SHP77 treated with DMSO at 0.1 percent for 48 hours (cell line): ENCODE data around the gene HSPB2.
"Not testable (repeated sequence)": the region's sequence is repeated elsewhere in the genome, so short reads cannot be mapped to it uniquely, and the experiment has no call there.

Experiments
- DNase-seq: peaks from one replicate; lab custom pipeline; 2025; lab: John Stamatoyannopoulos, UW

The HSPB2 gene

DNA sequence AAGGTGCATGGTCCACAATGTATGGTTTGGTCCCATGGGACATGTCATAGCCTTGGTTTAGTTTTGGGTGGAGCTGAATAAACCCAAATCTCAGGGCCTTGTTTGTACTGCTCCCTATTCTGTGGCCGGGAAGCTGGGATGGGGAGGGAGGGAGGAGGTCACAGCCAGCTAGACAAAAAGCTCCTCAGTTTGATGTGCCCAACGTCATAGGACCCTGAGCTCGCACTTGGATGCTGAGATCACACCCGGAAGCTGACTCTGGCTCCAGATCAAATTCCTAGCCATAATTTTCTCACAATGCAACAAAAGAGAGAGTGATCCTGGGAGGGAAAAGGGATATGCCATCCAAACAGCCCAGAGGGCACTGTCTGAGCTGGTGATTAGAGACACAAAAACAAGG, 1.5 kb downstream of the HSPB2 start:
- no peak for DNase-seq

- DNase-seq, result no peak
Observed at GRCh38 chr11:111916768-111917167, 4.2 kb downstream of the HSPB2 start.

GRCh38 chr11:111917312-111917711, 4.8 kb downstream of the HSPB2 start:
- no peak for DNase-seq

DNA sequence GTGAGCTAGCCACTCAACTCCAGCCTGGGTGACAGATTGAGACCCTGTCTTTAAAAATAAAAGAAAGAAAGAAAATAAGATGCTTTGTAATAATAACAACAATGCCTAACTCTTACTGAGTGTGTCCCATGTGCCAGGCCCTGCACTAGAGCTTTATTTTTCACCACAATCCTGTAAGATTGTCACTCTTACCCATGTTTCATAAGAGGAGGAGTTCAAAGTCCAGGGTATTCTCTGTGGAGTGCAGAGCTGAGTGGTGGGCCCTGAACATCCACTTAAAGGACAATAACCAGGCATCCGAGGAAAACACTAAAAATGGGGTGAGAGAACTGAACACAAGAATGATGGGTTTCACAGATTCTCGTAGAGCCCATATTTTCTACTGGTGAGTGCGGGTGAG, 5.3 kb downstream of the HSPB2 start:
- no peak for DNase-seq

- DNase-seq, result peak; percentile 82
Observed at GRCh38 chr11:111918390-111919256, 6.1 kb downstream of the HSPB2 start, which contains the start of gene C11orf52. C11orf52 (plus strand) TSS chr11:111918913; CDS start chr11:111918973, 60 bp downstream.

DNA sequence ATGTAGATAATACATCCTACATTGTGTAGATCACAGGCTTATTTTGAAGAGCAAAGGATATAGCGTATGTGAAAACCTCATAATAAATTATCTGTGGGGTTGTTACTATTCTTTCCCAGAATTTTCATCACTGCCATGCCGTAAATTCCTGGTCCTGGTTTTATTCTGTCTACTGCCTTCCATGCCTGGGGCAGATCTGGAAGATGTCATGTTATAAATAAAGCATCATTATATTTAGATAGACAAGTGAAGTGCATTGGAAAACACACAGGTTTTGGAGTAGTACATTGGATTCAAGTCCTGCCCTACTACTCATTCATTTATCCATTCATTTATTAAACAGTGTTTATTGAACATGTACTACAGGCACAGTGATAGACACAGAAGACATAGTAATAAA, 8.4 kb downstream of the HSPB2 start:
- DNase-seq, result no peak

GRCh38 chr11:111921541-111922230, 9.2 kb downstream of the HSPB2 start:
- DNase-seq, result no peak

- no peak for DNase-seq
Observed at GRCh38 chr11:111922803-111923202, 10.3 kb downstream of the HSPB2 start.

GRCh38 chr11:111923351-111923788, 10.8 kb downstream of the HSPB2 start:
- DNase-seq, result no peak

GRCh38 chr11:111923951-111924350, 11.4 kb downstream of the HSPB2 start:
- DNase-seq, result no peak

- DNase-seq, result no peak
Observed at GRCh38 chr11:111925953-111926352, 13.4 kb downstream of the HSPB2 start.

- DNase-seq, result peak; percentile 96
Observed at GRCh38 chr11:111926505-111927391, 14.2 kb downstream of the HSPB2 start.

DNA sequence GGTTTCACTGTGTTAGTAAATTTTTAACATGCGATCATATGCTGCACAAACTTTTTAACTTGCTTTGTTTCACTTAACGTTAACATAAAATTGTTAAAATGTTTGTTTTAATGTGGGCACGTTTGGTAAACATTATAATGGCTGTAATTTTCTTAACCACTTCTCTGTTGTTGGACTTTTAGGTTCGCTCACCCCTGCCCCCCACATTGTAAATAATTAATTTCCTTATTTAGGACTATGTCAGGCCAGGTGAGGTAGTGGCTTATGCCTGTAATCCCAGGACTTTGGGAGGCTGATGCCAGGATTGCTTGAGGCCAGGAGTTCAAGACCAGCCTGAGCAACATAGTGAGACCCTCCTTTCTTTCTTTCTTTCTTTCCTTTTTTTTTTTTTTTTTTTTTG, 17.9 kb downstream of the HSPB2 start:
- DNase-seq, result no peak

GRCh38 chr11:111932611-111932950, 20.0 kb downstream of the HSPB2 start:
- no peak for DNase-seq

DNA sequence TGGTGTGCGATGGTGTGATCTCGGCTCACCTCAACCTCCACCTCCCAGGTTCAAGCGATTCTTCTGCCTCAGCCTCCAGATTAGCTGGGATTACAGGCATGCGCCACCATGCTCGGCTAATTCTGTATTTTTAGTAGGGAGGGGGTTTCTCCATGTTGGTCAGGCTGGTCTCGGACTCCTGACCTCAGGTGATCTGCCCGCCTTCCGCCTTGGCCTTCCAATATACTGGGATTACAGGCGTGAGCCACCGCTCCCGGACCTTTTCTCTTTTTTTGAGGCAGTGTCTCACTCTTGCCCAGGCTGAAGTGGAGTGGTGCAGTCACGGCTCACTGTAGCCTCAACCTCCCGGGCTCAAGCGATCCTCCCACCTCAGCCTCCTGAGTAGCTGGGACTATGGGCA, 20.6 kb downstream of the HSPB2 start:
- not testable (repeated sequence) for DNase-seq

DNA sequence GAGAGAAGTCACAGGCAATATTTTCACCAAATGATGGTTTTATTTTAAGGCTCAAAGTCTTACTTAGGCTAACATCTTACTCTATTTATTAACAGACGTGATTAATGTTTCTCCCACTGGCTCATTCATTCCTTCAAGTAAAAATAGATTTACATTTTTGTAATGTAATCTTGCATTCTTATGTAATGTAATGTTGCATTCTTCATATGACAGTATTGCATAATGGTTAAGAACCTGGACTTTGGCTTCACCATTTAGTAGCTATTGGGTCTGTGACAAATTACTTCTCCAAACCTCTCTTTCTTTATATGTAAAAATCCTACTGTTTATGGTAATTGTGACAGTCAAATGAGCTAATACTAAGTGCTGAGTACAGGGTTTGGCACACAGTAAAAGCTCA, 21.3 kb downstream of the HSPB2 start:
- DNase-seq, result no peak

- no peak for DNase-seq
Observed at GRCh38 chr11:111934306-111934705, 21.8 kb downstream of the HSPB2 start.

- DNase-seq, result no peak
Observed at GRCh38 chr11:111935317-111936039, 22.9 kb downstream of the HSPB2 start.

DNA sequence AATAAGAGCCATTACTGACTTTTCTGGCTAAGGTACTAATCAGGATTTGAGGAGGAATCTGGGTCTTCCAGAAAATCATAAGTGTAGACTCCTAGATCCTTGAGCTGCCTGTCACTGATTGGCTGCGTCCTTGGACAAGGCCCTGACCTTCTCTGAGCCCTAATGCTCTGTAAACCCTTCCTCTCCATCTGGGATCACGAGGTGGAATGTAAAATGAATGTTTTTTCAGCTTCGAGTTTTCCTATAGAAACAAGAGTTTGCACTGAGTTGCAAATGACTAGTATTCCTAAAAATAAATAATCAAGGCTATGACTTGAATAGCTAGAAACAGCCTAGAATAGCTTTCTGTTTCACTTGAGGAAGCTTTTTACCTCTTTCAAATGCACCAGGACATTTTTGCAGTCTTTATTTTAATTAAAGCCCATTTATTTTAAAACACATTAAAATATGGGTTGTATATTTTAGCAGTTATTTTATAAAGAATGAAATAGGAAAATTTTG, 23.6 kb downstream of the HSPB2 start:
- DNase-seq, result no peak

DNA sequence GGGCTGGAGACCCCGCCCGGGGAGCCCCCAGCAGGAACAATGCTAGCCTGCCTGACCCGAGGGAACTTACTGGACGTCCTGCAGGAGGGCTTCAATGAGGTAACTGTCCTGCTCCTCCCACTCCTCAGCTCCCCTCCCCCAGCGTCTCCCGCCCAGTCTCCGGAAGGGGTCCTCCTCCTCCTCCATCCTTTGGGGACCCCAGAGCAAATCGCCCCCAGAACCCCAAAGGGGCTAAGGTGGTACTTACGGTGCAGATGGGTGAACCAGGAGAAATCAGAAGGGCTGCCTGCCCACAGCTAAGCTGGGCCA, 24.9 kb downstream of the HSPB2 start:
- DNase-seq, result no peak

DNA sequence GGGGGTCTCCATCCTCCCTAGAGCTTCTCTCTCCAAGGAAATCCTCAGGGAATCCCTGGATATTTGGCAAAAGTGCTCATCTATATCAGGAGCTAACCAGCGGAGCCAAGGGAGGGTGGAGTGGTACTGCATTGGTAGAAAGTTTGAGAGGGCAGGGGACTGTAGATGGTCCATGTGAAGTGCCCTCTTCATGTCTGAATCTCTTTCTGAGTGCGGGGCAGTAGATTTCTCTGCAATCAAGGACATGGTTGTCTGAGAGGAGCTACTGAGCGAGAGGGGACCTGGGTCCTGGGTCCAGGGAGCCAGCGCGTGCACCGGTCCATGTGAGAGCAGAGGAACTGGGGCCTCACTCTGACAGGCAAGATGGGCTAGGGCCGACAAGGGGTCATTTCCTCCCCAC, 25.3 kb downstream of the HSPB2 start:
- DNase-seq, result no peak

- DNase-seq, result no peak
Observed at GRCh38 chr11:111938687-111939160, 26.2 kb downstream of the HSPB2 start.
